Hepatocyte (in vitro differentiated cells): Measurements from ENCODE around the gene TLE7.

ENCODE experiments used
- CTCF ChIP-seq: fragments of 200-600 bp; sonication (generic); IDR thresholded peaks from 2 replicates; pipeline ENCODE4 v1.5.1; 2016; ENCODE audit warnings: antibody characterized with exemption, mild to moderate bottlenecking; ENCODE audit not compliant: poor library complexity
- EZH2 ChIP-seq: fragments of 200-600 bp; sonication (generic); IDR thresholded peaks from 2 replicates; pipeline ENCODE4 v1.6.1; 2016; ENCODE audit warnings: antibody characterized with exemption, mild to moderate bottlenecking, borderline replicate concordance

- TF ChIP-seq CTCF (peak; percentile 13), EZH2 (no peak)
Measured at GRCh38 chr16:71440669-71441347, 1.0 kb downstream of the TLE7 start.
